ENCODE results near the gene SHANK1.
A peak's percentile ranks its signal among the peaks of the same experiment; 100 is the strongest.

The SHANK1 gene

GRCh38 chr19:50686310-50687032 is 33.1 kb downstream of the SHANK1 start:
- DNase-seq (ENCODE audit: low read depth), result no peak

- DNase-seq (ENCODE audit: low read depth), result peak; percentile 49
These were observed 40.2 kb downstream of the SHANK1 start for GRCh38 chr19:50679177-50680125.

GRCh38 chr19:50678323-50678722 is 41.3 kb downstream of the SHANK1 start:
- no peak for DNase-seq (ENCODE audit: low read depth)

GRCh38 chr19:50677636-50678035 is 42.0 kb downstream of the SHANK1 start:
- DNase-seq (ENCODE audit: low read depth), result no peak

GRCh38 chr19:50676625-50677197 is 42.9 kb downstream of the SHANK1 start:
- no peak for DNase-seq (ENCODE audit: low read depth)

GRCh38 chr19:50673118-50673517 is 46.5 kb downstream of the SHANK1 start:
- DNase-seq (ENCODE audit: low read depth), result no peak

GRCh38 chr19:50670102-50670380 is 49.6 kb downstream of the SHANK1 start:
- no peak for DNase-seq (ENCODE audit: low read depth)

GRCh38 chr19:50669302-50670101 is 50.1 kb downstream of the SHANK1 start:
- DNase-seq (ENCODE audit: low read depth), result no peak

GRCh38 chr19:50668879-50669278 is 50.7 kb downstream of the SHANK1 start:
- DNase-seq (ENCODE audit: low read depth), result no peak

GRCh38 chr19:50668416-50668815 is 51.2 kb downstream of the SHANK1 start:
- DNase-seq (ENCODE audit: low read depth), result no peak

GRCh38 chr19:50667759-50668231 is 51.8 kb downstream of the SHANK1 start:
- no peak for DNase-seq (ENCODE audit: low read depth)

GRCh38 chr19:50667177-50667758 is 52.3 kb downstream of the SHANK1 start:
- DNase-seq (ENCODE audit: low read depth), result no peak

- DNase-seq (ENCODE audit: low read depth), result no peak
These were observed 53.0 kb downstream of the SHANK1 start for GRCh38 chr19:50666346-50667176.

GRCh38 chr19:50664204-50664603 is 55.4 kb downstream of the SHANK1 start:
- DNase-seq (ENCODE audit: low read depth), result no peak

GRCh38 chr19:50663482-50663790 is 56.2 kb downstream of the SHANK1 start:
- DNase-seq (ENCODE audit: low read depth), result no peak

- no peak for DNase-seq (ENCODE audit: low read depth)
These were observed 56.7 kb downstream of the SHANK1 start for GRCh38 chr19:50662651-50663481.

- DNase-seq (ENCODE audit: low read depth), result no peak
These were observed 57.6 kb downstream of the SHANK1 start for GRCh38 chr19:50661766-50662650.

- no peak for DNase-seq (ENCODE audit: low read depth)
These were observed 58.6 kb downstream of the SHANK1 start for GRCh38 chr19:50661023-50661422.

GRCh38 chr19:50660088-50660366 is 59.6 kb downstream of the SHANK1 start:
- no peak for DNase-seq (ENCODE audit: low read depth)
